GM23248 (cell line): ENCODE results near the gene PRIMPOL. TPM values are rescaled to one million over a fixed set of nuclear protein-coding genes. Genes with fewer than 3 reads are reported as not detected.

Experiments used
- DNase-seq: peaks from one replicate; pipeline ENCODE4 v3.0.0-alpha.2; 2015
- H2AFZ ChIP-seq: fragments of 200-600 bp; sonication (generic); 2 replicates; pipeline ENCODE4 v1.6.1; 2016; ENCODE audit warnings: antibody characterized with exemption
- H3F3A ChIP-seq: fragments of 200-600 bp; sonication (generic); 2 replicates; pipeline ENCODE4 v1.6.1; 2016; ENCODE audit warnings: mild to moderate bottlenecking, antibody characterized with exemption, mixed run types; ENCODE audit not compliant: insufficient read depth
- H3K27ac ChIP-seq: fragments of 200-600 bp; sonication (generic); 2 replicates; pipeline ENCODE4 v1.5.1; 2016; ENCODE audit warnings: mild to moderate bottlenecking
- H3K27me3 ChIP-seq: fragments of 200-600 bp; sonication (generic); replicated peaks from 2 replicates; pipeline ENCODE4 v1.6.1; 2016; ENCODE audit warnings: mild to moderate bottlenecking; ENCODE audit not compliant: insufficient read depth
- H3K36me3 ChIP-seq: fragments of 200-600 bp; sonication (generic); 2 replicates; pipeline ENCODE4 v1.6.1; 2016; ENCODE audit warnings: low read depth, mild to moderate bottlenecking
- H3K4me1 ChIP-seq: fragments of 200-600 bp; sonication (generic); 2 replicates; pipeline ENCODE4 v1.6.1; 2016; ENCODE audit warnings: mild to moderate bottlenecking; ENCODE audit not compliant: insufficient read depth
- H3K4me2 ChIP-seq: fragments of 200-600 bp; sonication (generic); one replicate; pipeline ENCODE4 v1.6.1; 2016; ENCODE audit warnings: mild to moderate bottlenecking; ENCODE audit not compliant: unreplicated experiment
- H3K4me3 ChIP-seq: fragments of 200-600 bp; sonication (generic); 2 replicates; pipeline ENCODE4 v1.5.1; 2016; ENCODE audit warnings: mild to moderate bottlenecking
- H3K79me2 ChIP-seq: fragments of 200-600 bp; sonication (generic); 2 replicates; pipeline ENCODE4 v1.6.1; 2016; ENCODE audit warnings: mild to moderate bottlenecking; ENCODE audit not compliant: insufficient read depth
- H3K9ac ChIP-seq: fragments of 200-600 bp; sonication (generic); 2 replicates; pipeline ENCODE4 v1.6.1; 2016; ENCODE audit warnings: mild to moderate bottlenecking
- H3K9me2 ChIP-seq: fragments of 200-600 bp; sonication (generic); 2 replicates; pipeline ENCODE4 v1.6.1; 2016; ENCODE audit warnings: mixed run types, mild to moderate bottlenecking, moderate library complexity; ENCODE audit not compliant: insufficient read depth
- H3K9me3 ChIP-seq: fragments of 200-600 bp; sonication (generic); one replicate; pipeline ENCODE4 v1.6.1; 2017; ENCODE audit warnings: low read depth
- H4K20me1 ChIP-seq: fragments of 200-600 bp; sonication (generic); 2 replicates; pipeline ENCODE4 v1.6.0; 2016; ENCODE audit not compliant: insufficient read depth
- EZH2 ChIP-seq: fragments of 200-600 bp; sonication (generic); IDR thresholded peaks from 2 replicates; pipeline ENCODE4 v1.6.1; 2018; ENCODE audit warnings: antibody characterized with exemption, mild to moderate bottlenecking; ENCODE audit not compliant: insufficient read depth, poor library complexity, severe bottlenecking
- EZH2phosphoT487 ChIP-seq: fragments of 200-600 bp; sonication (generic); IDR thresholded peaks from 2 replicates; pipeline ENCODE4 v1.6.1; 2018; ENCODE audit warnings: antibody characterized with exemption, moderate library complexity, mild to moderate bottlenecking, low read depth; ENCODE audit not compliant: insufficient read depth
- WGBS, 2 experiments: methylation state at CpG; one replicate each; pipeline ENCODE4 v1.1.6; 2015 to 2017; ENCODE audit warnings: low lambda C conversion rate in 2 of 2, low coverage in 1 of 2; ENCODE audit errors: missing lambda C conversion rate in 2 of 2; 5-methylcytosine and 5-hydroxymethylcytosine counted together
- in situ Hi-C: fragments of 300-500 bp; cut with MboI; formaldehyde crosslinking; loops from 2 replicates; pipeline ENCODE4 v1.15.0; 2020
- polyA plus RNA-seq: library from polyadenylated mRNA; unstranded; fragments of >200 nt; fragmentation: Nextera tagmentation; extraction: Ambion mirVana; gene quantifications from 2 replicates; pipeline ENCODE4 v1.2.1, GENCODE V29; 2016
- total RNA-seq: library from RNA; depleted of rRNA; stranded (reverse); fragments of >200 nt; shearing (Covaris generic); gene quantifications from 2 replicates; pipeline ENCODE4 v1.2.3, GENCODE V29; 2014

PRIMPOL gene
- total and polyA plus RNA-seq, 2 experiments from 2014 or later = 15.0 to 16.0 TPM

- no peak overlapping the region for H3K9ac ChIP-seq
- H3K36me3 ChIP-seq = peaks cover 24% of the 10 kb centered on the region; the same call in 1 of the 2 replicates
- no peaks in the 10 kb centered on the region for H3K27me3 ChIP-seq
- TF ChIP-seq EZH2 (no peak), EZH2phosphoT487 (no peak)
- no peak for DNase-seq
- no peaks in the 10 kb centered on the region for H3K4me1 ChIP-seq
- no peaks in the 10 kb centered on the region for H3K9me2 ChIP-seq
- no peak overlapping the region for H2AFZ ChIP-seq
- no peak overlapping the region for H3K4me2 ChIP-seq
- H3K4me3 ChIP-seq = no peak overlapping the region
- no peaks in the 10 kb centered on the region for H3K9me3 ChIP-seq
- H3K27ac ChIP-seq = no peak overlapping the region
- no peaks in the 10 kb centered on the region for H4K20me1 ChIP-seq
- in situ Hi-C loops = no loop called here
- no peaks in the 10 kb centered on the region for H3F3A ChIP-seq
- H3K79me2 ChIP-seq = no peaks in the 10 kb centered on the region
Measured at GRCh38 chr4:184660978-184661377, 11.4 kb downstream of the PRIMPOL start.

DNA sequence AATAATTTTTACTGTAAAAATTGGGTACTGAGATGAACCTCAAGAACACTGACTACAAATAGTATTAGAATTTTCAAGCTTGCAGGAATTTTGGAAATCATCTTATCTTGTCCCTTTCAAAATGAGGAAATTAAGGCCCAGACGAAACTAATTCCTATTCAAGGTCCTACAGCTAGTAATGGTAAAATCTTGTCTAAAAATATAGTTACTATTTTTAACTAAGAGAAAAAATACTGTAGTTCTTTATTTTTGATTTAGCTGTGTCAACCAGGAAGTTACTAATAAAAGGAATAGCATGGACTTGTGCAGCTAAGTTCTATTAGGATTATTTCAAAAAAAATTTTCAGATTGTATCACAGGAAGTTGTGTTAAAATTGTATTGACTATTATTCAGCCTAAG is 12.7 kb downstream of the PRIMPOL start:
- H3K9me2 ChIP-seq = no peaks in the 10 kb centered on the region
- H2AFZ ChIP-seq = no peak overlapping the region
- in situ Hi-C loops = no loop called here
- H3K4me2 ChIP-seq = no peak overlapping the region
- no peaks in the 10 kb centered on the region for H3K79me2 ChIP-seq
- H4K20me1 ChIP-seq = no peaks in the 10 kb centered on the region
- H3K9ac ChIP-seq = no peak overlapping the region
- WGBS, 2 experiments = 96 to 100% methylated on average over 1 of the region's 1 CpG
- no peaks in the 10 kb centered on the region for H3F3A ChIP-seq
- no peak overlapping the region for H3K27ac ChIP-seq
- H3K4me1 ChIP-seq = no peaks in the 10 kb centered on the region
- TF ChIP-seq EZH2phosphoT487 (no peak), EZH2 (no peak)
- DNase-seq = no peak
- H3K27me3 ChIP-seq = no peaks in the 10 kb centered on the region
- H3K9me3 ChIP-seq = no peaks in the 10 kb centered on the region
- H3K36me3 ChIP-seq = peaks cover 17% of the 10 kb centered on the region; the same call in 1 of the 2 replicates
- H3K4me3 ChIP-seq = no peak overlapping the region

- in situ Hi-C loops = no loop called here
- DNase-seq = peak; percentile 40
Measured at GRCh38 chr4:184664445-184665210, 15.1 kb downstream of the PRIMPOL start.

GRCh38 chr4:184666670-184667069 is 17.1 kb downstream of the PRIMPOL start:
- H3K9ac ChIP-seq = no peak overlapping the region
- peaks cover 5% of the 10 kb centered on the region; the same call in 1 of the 2 replicates for H3K36me3 ChIP-seq
- H3F3A ChIP-seq = no peaks in the 10 kb centered on the region
- no peaks in the 10 kb centered on the region for H4K20me1 ChIP-seq
- DNase-seq = no peak
- H3K27me3 ChIP-seq = no peaks in the 10 kb centered on the region
- no peaks in the 10 kb centered on the region for H3K9me2 ChIP-seq
- H3K27ac ChIP-seq = no peak overlapping the region
- no peaks in the 10 kb centered on the region for H3K9me3 ChIP-seq
- H3K4me1 ChIP-seq = no peaks in the 10 kb centered on the region
- TF ChIP-seq EZH2phosphoT487 (no peak), EZH2 (no peak)
- 90 to 92% methylated on average over 6 of the region's 6 CpGs for WGBS, 2 experiments
- in situ Hi-C loops = no loop called here
- no peak overlapping the region for H3K4me3 ChIP-seq
- no peak overlapping the region for H3K4me2 ChIP-seq
- no peaks in the 10 kb centered on the region for H3K79me2 ChIP-seq
- H2AFZ ChIP-seq = no peak overlapping the region

More at GRCh38 chr4:184664445-184665210, 15.1 kb downstream of the PRIMPOL start:
- Histone ChIP-seq H3K27me3 (no peaks in the 10 kb centered on the region), H4K20me1 (no peaks in the 10 kb centered on the region), H3K79me2 (no peaks in the 10 kb centered on the region), H3K4me1 (no peaks in the 10 kb centered on the region), H3K9me3 (no peaks in the 10 kb centered on the region), H2AFZ (no peak overlapping the region), H3K36me3 (peaks cover 16% of the 10 kb centered on the region), H3K4me2 (no peak overlapping the region), H3K9ac (no peak overlapping the region), H3K4me3 (no peak overlapping the region), H3F3A (no peaks in the 10 kb centered on the region), H3K9me2 (no peaks in the 10 kb centered on the region), H3K27ac (no peak overlapping the region)
- WGBS, 2 experiments = 67 to 73% methylated on average over 6 of the region's 6 CpGs
- no peak for TF ChIP-seq EZH2phosphoT487
- TF ChIP-seq EZH2 = no peak

DNA sequence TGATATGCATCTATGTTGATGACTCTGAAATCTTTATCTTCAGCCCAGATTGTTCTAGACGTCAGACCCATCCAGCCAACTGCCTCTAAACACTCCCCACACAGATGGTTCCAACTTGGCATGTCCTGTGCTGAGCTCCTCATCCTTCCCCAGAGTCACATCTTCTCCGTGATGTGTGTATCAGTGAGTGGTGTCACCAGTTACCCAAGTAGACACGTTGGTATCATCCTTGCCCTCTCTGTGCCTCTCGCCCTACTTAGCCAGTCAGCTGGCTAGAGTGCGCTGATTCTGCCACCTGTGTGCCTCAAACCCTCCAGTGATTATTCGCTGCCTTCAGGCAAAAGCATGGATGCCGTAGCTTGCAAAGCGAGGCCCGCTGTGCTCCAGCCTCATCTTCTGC is 18.6 kb downstream of the PRIMPOL start:
- 88 to 89% methylated on average over 9 of the region's 9 CpGs for WGBS, 2 experiments
- H3K27ac ChIP-seq = no peak overlapping the region
- H3F3A ChIP-seq = no peaks in the 10 kb centered on the region
- H4K20me1 ChIP-seq = no peaks in the 10 kb centered on the region
- no peaks in the 10 kb centered on the region for H3K27me3 ChIP-seq
- no peaks in the 10 kb centered on the region for H3K9me2 ChIP-seq
- in situ Hi-C loops = no loop called here
- no peaks in the 10 kb centered on the region for H3K9me3 ChIP-seq
- H3K9ac ChIP-seq = no peak overlapping the region
- no peak overlapping the region for H3K4me2 ChIP-seq
- H2AFZ ChIP-seq = no peak overlapping the region
- H3K36me3 ChIP-seq = peaks cover 5% of the 10 kb centered on the region; the same call in 1 of the 2 replicates
- TF ChIP-seq EZH2 (no peak), EZH2phosphoT487 (no peak)
- no peaks in the 10 kb centered on the region for H3K4me1 ChIP-seq
- H3K4me3 ChIP-seq = no peak overlapping the region
- no peaks in the 10 kb centered on the region for H3K79me2 ChIP-seq
- DNase-seq = no peak
